K562 (cell line): Measurements from ENCODE around the gene LAGE3. TPM values are rescaled to one million over a fixed set of nuclear protein-coding genes. Genes with fewer than 3 reads are reported as not detected.

ENCODE experiments used
- ATAC-seq: fragments of 200-7000 bp; cut with Tn5 transposase; 3 replicates; pipeline ENCODE4 v1.9.1; 2020; ENCODE audit warnings: moderate library complexity
- BruUV-seq: library from RNA; stranded (reverse); fragments of 400-500 nt; replicated peaks from 2 replicates; lab custom pipeline; 2021; lab: Mats Ljungman, UMichigan
- CTCF ChIA-PET: fragments of 300-600 bp; formaldehyde crosslinking; extraction: SDS; loops from one replicate; lab custom pipeline; 2021; ENCODE audit warnings: low intra/inter-chr PET ratio; lab: Yijun Ruan, JAX
- POLR2A ChIA-PET: fragments of 300-600, 350-650 bp; sonication (Branson Sonifier 250); formaldehyde crosslinking; extraction: SDS; loops from one replicate; lab custom pipeline; 2021; ENCODE audit warnings: antibody characterized with exemption, inconsistent platforms; lab: Yijun Ruan, JAX
- DNase-seq, 4 experiments: peaks; one replicate each; pipeline versions ENCODE4 v3.0.0 to v3.0.0-alpha.2; 2011 to 2018; ENCODE audit warnings: low spot score in 3 of 4, mixed read lengths in 3 of 4; ENCODE audit errors: extremely low read depth in 1 of 4
- FAIRE-seq: peaks from 2 replicates; lab custom pipeline; 2011; peaks lifted over from hg19 to GRCh38; lab: Jason Lieb, UNC
- H2AFZ ChIP-seq: 2 replicates; pipeline ENCODE4 v1.6.0; 2011; ENCODE audit warnings: low read depth, low read length, control low read depth, inconsistent platforms
- H3K27ac ChIP-seq: fragments of 200-600 bp; 3 replicates; pipeline ENCODE4 v1.8.0; 2011; ENCODE audit warnings: low read depth, mild to moderate bottlenecking, control low read depth, inconsistent platforms, low read length, moderate library complexity, mixed read lengths; ENCODE audit errors: extremely low read depth
- H3K27me3 ChIP-seq, 2 experiments: fragments of 300-600 bp in 1 of 2; 2 replicates in 1 of 2; 3 replicates in 1 of 2; pipeline versions ENCODE4 v1.6.0 to v1.8.0; 2011; ENCODE audit warnings: inconsistent platforms in 2 of 2, low read length in 2 of 2, mild to moderate bottlenecking in 1 of 2, mixed read lengths in 1 of 2, moderate library complexity in 1 of 2; ENCODE audit not compliant: control insufficient read depth in 2 of 2, insufficient read depth in 2 of 2
- H3K36me3 ChIP-seq: fragments of 300-600 bp; 3 replicates; pipeline ENCODE4 v1.8.0; 2011; ENCODE audit warnings: mild to moderate bottlenecking, low read length, inconsistent platforms; ENCODE audit not compliant: control insufficient read depth, insufficient read depth
- H3K4me1 ChIP-seq, 2 experiments: fragments of 200-600 bp in 1 of 2; replicated peaks in 1 of 2; 2 replicates in 1 of 2; 3 replicates in 1 of 2; pipeline versions ENCODE4 v1.5.1 to v1.8.0; 2011; ENCODE audit warnings: inconsistent platforms in 2 of 2, low read length in 2 of 2, mild to moderate bottlenecking in 1 of 2, mixed read lengths in 1 of 2, moderate library complexity in 1 of 2; ENCODE audit not compliant: control insufficient read depth in 2 of 2, insufficient read depth in 2 of 2
- H3K4me2 ChIP-seq: 2 replicates; pipeline ENCODE4 v1.6.1; 2011; ENCODE audit warnings: low read length, control low read depth, inconsistent platforms, mixed read lengths; ENCODE audit not compliant: insufficient read depth
- H3K4me3 ChIP-seq: fragments of 200-600 bp; sonication (generic), shearing (Covaris generic); 2 replicates; pipeline ENCODE4 v1.5.1; 2016; ENCODE audit warnings: control low read depth, inconsistent platforms
- H3K79me2 ChIP-seq: fragments of 200-600 bp; 3 replicates; pipeline ENCODE4 v1.8.0; 2011; ENCODE audit warnings: low read length, inconsistent platforms; ENCODE audit not compliant: control insufficient read depth, insufficient read depth
- H3K9ac ChIP-seq, 2 experiments: 2 replicates each; pipeline versions ENCODE4 v1.6.0 to v1.6.1; 2011; ENCODE audit warnings: low read depth in 2 of 2, low read length in 2 of 2, control low read depth in 1 of 2, inconsistent platforms in 1 of 2, mild to moderate bottlenecking in 1 of 2, mixed read lengths in 1 of 2; ENCODE audit not compliant: insufficient read depth in 1 of 2
- H3K9me1 ChIP-seq: one replicate; pipeline ENCODE4 v1.6.0; 2011; ENCODE audit warnings: inconsistent platforms, mild to moderate bottlenecking, low read length, moderate library complexity; ENCODE audit not compliant: control insufficient read depth, insufficient read depth
- H3K9me3 ChIP-seq: replicated peaks from 2 replicates; pipeline ENCODE4 v1.5.1; 2011; ENCODE audit warnings: low read depth, low read length, inconsistent platforms; ENCODE audit not compliant: control insufficient read depth, insufficient read depth
- H4K20me1 ChIP-seq: replicated peaks from 2 replicates; pipeline ENCODE4 v1.6.1; 2011; ENCODE audit warnings: low read length, inconsistent platforms, mixed read lengths; ENCODE audit not compliant: control insufficient read depth, insufficient read depth
- HOXB6 ChIP-seq: fragments of 250-450 bp; sonication (Bioruptor Pico); IDR thresholded peaks from 2 replicates; pipeline ENCODE4 v1.5.1; 2022; ENCODE audit warnings: mild to moderate bottlenecking, borderline replicate concordance
- ILK ChIP-seq: fragments of 450-650 bp; IDR thresholded peaks from 2 replicates; pipeline ENCODE4 v1.6.1; 2016; ENCODE audit warnings: missing genetic modification characterization, low read depth, mild to moderate bottlenecking, missing compliant biosample characterization, moderate library complexity, borderline replicate concordance
- SMARCC2 ChIP-seq: fragments of 450-650 bp; IDR thresholded peaks from 2 replicates; pipeline ENCODE4 v1.6.1; 2017; ENCODE audit warnings: antibody characterized with exemption, moderate library complexity, mild to moderate bottlenecking, low read depth
- TRIM24 ChIP-seq, 2 experiments: fragments of 450-650 bp; IDR thresholded peaks; 2 replicates each; pipeline ENCODE4 v1.6.1; 2016
- U2AF1 ChIP-seq: fragments of 200-400 bp; formaldehyde crosslinking; optimal IDR thresholded peaks from 2 replicates; pipeline ENCODE3; 2017; ENCODE audit warnings: mild to moderate bottlenecking, low read depth, low read length, moderate library complexity
- ZNF830 ChIP-seq: fragments of 250-450 bp; sonication (Bioruptor Pico); IDR thresholded peaks from 2 replicates; pipeline ENCODE4 v1.5.0; 2021; ENCODE audit warnings: mild to moderate bottlenecking
- WGBS: fragments of 100-300 bp; shearing (Covaris generic); methylation state at CpG from one replicate; pipeline ENCODE4 v1.1.6; 2016; ENCODE audit warnings: low coverage, mixed read lengths; ENCODE audit not compliant: insufficient coverage; ENCODE audit errors: missing lambda C conversion rate; 5-methylcytosine and 5-hydroxymethylcytosine counted together
- in situ Hi-C: fragments of 300-500 bp; cut with MboI; formaldehyde crosslinking; loops from 4 replicates; pipeline ENCODE4 v1.15.0; 2018; ENCODE audit warnings: inconsistent platforms, mixed read lengths
- intact Hi-C: fragments of 100-400 bp; cut with micrococcal nuclease; formaldehyde crosslinking; loops from 2 replicates; pipeline ENCODE4 v1.14.2; 2022
- polyA plus RNA-seq, 8 experiments: library from polyadenylated mRNA; depleted of rRNA in 4 of 8; stranded (reverse) in 5 of 8; unstranded in 3 of 8; fragments of >200 nt; fragmentation: Nextera tagmentation in 2 of 8; fragmentation: Illumina TruSeq in 1 of 8; extraction: Ambion mirVana in 2 of 8; extraction: Trizol in 1 of 8; gene quantifications; 2 replicates each; pipeline versions ENCODE4 v1.2.1 to v1.2.3, GENCODE V29; 2011 to 2014; ENCODE audit warnings: inconsistent platforms in 1 of 8, missing spikeins in 1 of 8
- total RNA-seq, 7 experiments: library from RNA; depleted of rRNA in 6 of 7; stranded (reverse); fragments of >200 nt in 6 of 7; fragmentation: Illumina TruSeq in 2 of 7; extraction: Trizol in 2 of 7; gene quantifications; 2 replicates each; pipeline versions ENCODE4 v1.2.1 to v1.2.3, GENCODE V29; 2011 to 2021; ENCODE audit warnings: low replicate concordance in 1 of 7
- TF ChIP-seq, protein P1 (sequence below): fragments of 450-650 bp; formaldehyde crosslinking; IDR thresholded peaks from 2 replicates; pipeline ENCODE4 v1.4.0; 2020; ENCODE audit warnings: mild to moderate bottlenecking, mixed read lengths

LAGE3 gene
- total and polyA plus RNA-seq, 9 of the 15 experiments (the other 6 are each of a cell fraction or from before 2014, with no cell fraction given) = 28.2 to 125 (median 35.8) TPM

- peaks cover 86% of the 10 kb centered on the region; the same call in 2 of the 3 replicates for H3K36me3 ChIP-seq
- no peaks in the 10 kb centered on the region for H4K20me1 ChIP-seq
- no peaks in the 10 kb centered on the region for H3K79me2 ChIP-seq
- ATAC-seq = no peak
- no peak overlapping the region for H2AFZ ChIP-seq
- H3K27me3 ChIP-seq = no peaks in the 10 kb centered on the region
- H3K27ac ChIP-seq = no peak overlapping the region
- no peaks in the 10 kb centered on the region for H3K9me1 ChIP-seq
- DNase-seq = no peak
- H3K4me1 ChIP-seq = peaks cover 0 to 10% of the 10 kb centered on the region in 2 experiments; a peak in 1 of 5 replicates
- no peak for FAIRE-seq
- no peaks in the 10 kb centered on the region for H3K9me3 ChIP-seq
- no peak overlapping the region for H3K4me3 ChIP-seq
- POLR2A ChIA-PET = interaction anchor here (1.9 kb wide), 1 partner anchor 12 kb away, joined by 4 read pairs; the partner anchor contains the start of gene LAGE3
- no TSS peak for BruUV-seq
- WGBS = 93% methylated on average over 10 of the region's 15 CpGs
- TF ChIP-seq, protein P1, sequence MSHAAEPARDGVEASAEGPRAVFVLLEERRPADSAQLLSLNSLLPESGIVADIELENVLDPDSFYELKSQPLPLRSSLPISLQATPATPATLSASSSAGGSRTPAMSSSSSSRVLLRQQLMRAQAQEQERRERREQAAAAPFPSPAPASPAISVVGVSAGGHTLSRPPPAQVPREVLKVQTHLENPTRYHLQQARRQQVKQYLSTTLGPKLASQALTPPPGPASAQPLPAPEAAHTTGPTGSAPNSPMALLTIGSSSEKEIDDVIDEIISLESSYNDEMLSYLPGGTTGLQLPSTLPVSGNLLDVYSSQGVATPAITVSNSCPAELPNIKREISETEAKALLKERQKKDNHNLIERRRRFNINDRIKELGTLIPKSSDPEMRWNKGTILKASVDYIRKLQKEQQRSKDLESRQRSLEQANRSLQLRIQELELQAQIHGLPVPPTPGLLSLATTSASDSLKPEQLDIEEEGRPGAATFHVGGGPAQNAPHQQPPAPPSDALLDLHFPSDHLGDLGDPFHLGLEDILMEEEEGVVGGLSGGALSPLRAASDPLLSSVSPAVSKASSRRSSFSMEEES (CRISPR knock-in tag) = no peak
- TF ChIP-seq U2AF1 (no peak), TRIM24 (IDR thresholded peaks at IDR 0.05) (no peak), ILK (tag) (no peak), SMARCC2 (no peak), ZNF830 (CRISPR knock-in tag) (no peak), HOXB6 (CRISPR knock-in tag) (no peak)
- H3K9ac ChIP-seq = no peak overlapping the region; a peak in 1 of 4 replicates
- CTCF ChIA-PET = no interaction called here
- intact Hi-C loops (no loop called here), in situ Hi-C loops (no loop called here)
- no peak overlapping the region for H3K4me2 ChIP-seq
Observed at GRCh38 chrX:154466907-154467306, 12.2 kb downstream of the LAGE3 start.
